ENCODE data around the gene ZNF688. TPM values are rescaled to one million over a fixed set of nuclear protein-coding genes. Genes with fewer than 3 reads are reported as not detected.
"Not testable (repeated sequence)": the region's sequence is repeated elsewhere in the genome, so short reads cannot be mapped to it uniquely, and the experiment has no call there.

Gene ZNF688
- total RNA-seq, 1 donor from 2014 or later = 4.5 TPM

GRCh38 chr16:30603945-30604315, 32.4 kb upstream of the ZNF688 start:
- Histone ChIP-seq H3K27me3 (ENCODE audit: control insufficient read depth, insufficient read depth, low read length) (no peaks in the 10 kb centered on the region), H3K4me3 (ENCODE audit: low read depth, low read length) (no peak overlapping the region), H3K36me3 (ENCODE audit: control insufficient read depth, insufficient read depth, low read length) (peaks cover 8% of the 10 kb centered on the region)
- DNase-seq (ENCODE audit: low read depth) = no peak
- no peak for TF ChIP-seq CTCF (IDR thresholded peaks at IDR 0.05; ENCODE audit: insufficient read depth, low read length, severe bottlenecking)
- no peak for FAIRE-seq

- Histone ChIP-seq H3K4me3 (ENCODE audit: low read depth, low read length) (no peak overlapping the region), H3K36me3 (ENCODE audit: control insufficient read depth, insufficient read depth, low read length) (peaks cover 5% of the 10 kb centered on the region), H3K27me3 (ENCODE audit: control insufficient read depth, insufficient read depth, low read length) (no peaks in the 10 kb centered on the region)
- TF ChIP-seq CTCF (IDR thresholded peaks at IDR 0.05; ENCODE audit: insufficient read depth, low read length, severe bottlenecking) = no peak
- FAIRE-seq (no peak), DNase-seq (ENCODE audit: low read depth) (peak; percentile 29)
These were observed 31.2 kb upstream of the ZNF688 start for GRCh38 chr16:30602616-30603277.

- H3K4me3 ChIP-seq (ENCODE audit: low read depth, low read length) = no peak overlapping the region
- FAIRE-seq = no peak
- peaks cover 5% of the 10 kb centered on the region for H3K36me3 ChIP-seq (ENCODE audit: control insufficient read depth, insufficient read depth, low read length)
- no peaks in the 10 kb centered on the region for H3K27me3 ChIP-seq (ENCODE audit: control insufficient read depth, insufficient read depth, low read length)
- DNase-seq (ENCODE audit: low read depth) = no peak
- TF ChIP-seq CTCF (IDR thresholded peaks at IDR 0.05; ENCODE audit: insufficient read depth, low read length, severe bottlenecking) = no peak
These were observed 30.5 kb upstream of the ZNF688 start for GRCh38 chr16:30601966-30602365.

- FAIRE-seq (no peak), DNase-seq (ENCODE audit: low read depth) (no peak)
- Histone ChIP-seq H3K36me3 (ENCODE audit: control insufficient read depth, insufficient read depth, low read length) (peaks cover 5% of the 10 kb centered on the region), H3K27me3 (ENCODE audit: control insufficient read depth, insufficient read depth, low read length) (no peaks in the 10 kb centered on the region), H3K4me3 (ENCODE audit: low read depth, low read length) (no peak overlapping the region)
- TF ChIP-seq CTCF (IDR thresholded peaks at IDR 0.05; ENCODE audit: insufficient read depth, low read length, severe bottlenecking) = no peak
These were observed 29.4 kb upstream of the ZNF688 start for GRCh38 chr16:30600929-30601328.

- peak; percentile 57 for DNase-seq (ENCODE audit: low read depth)
- no peak for TF ChIP-seq CTCF (IDR thresholded peaks at IDR 0.05; ENCODE audit: insufficient read depth, low read length, severe bottlenecking)
- Histone ChIP-seq H3K27me3 (ENCODE audit: control insufficient read depth, insufficient read depth, low read length) (no peaks in the 10 kb centered on the region), H3K36me3 (ENCODE audit: control insufficient read depth, insufficient read depth, low read length) (peaks cover 5% of the 10 kb centered on the region), H3K4me3 (ENCODE audit: low read depth, low read length) (no peak overlapping the region)
- FAIRE-seq = no peak
These were observed 28.7 kb upstream of the ZNF688 start for GRCh38 chr16:30600215-30600614.

GRCh38 chr16:30592871-30593270, 21.4 kb upstream of the ZNF688 start:
- DNase-seq (ENCODE audit: low read depth) (no peak), FAIRE-seq (no peak)
- Histone ChIP-seq H3K36me3 (ENCODE audit: control insufficient read depth, insufficient read depth, low read length) (no peaks in the 10 kb centered on the region), H3K4me3 (ENCODE audit: low read depth, low read length) (no peak overlapping the region), H3K27me3 (ENCODE audit: control insufficient read depth, insufficient read depth, low read length) (no peaks in the 10 kb centered on the region)
- no peak for TF ChIP-seq CTCF (IDR thresholded peaks at IDR 0.05; ENCODE audit: insufficient read depth, low read length, severe bottlenecking)

- FAIRE-seq; DNase-seq (ENCODE audit: low read depth); H3K27me3 ChIP-seq (ENCODE audit: control insufficient read depth, insufficient read depth, low read length); H3K4me3 ChIP-seq (ENCODE audit: low read depth, low read length); H3K36me3 ChIP-seq (ENCODE audit: control insufficient read depth, insufficient read depth, low read length): not testable (repeated sequence)
These were observed 19.4 kb upstream of the ZNF688 start for GRCh38 chr16:30590869-30591268.

GRCh38 chr16:30589582-30589981, 18.1 kb upstream of the ZNF688 start:
- not testable (repeated sequence) for H3K4me3 ChIP-seq (ENCODE audit: low read depth, low read length); H3K36me3 ChIP-seq (ENCODE audit: control insufficient read depth, insufficient read depth, low read length); FAIRE-seq; DNase-seq (ENCODE audit: low read depth); H3K27me3 ChIP-seq (ENCODE audit: control insufficient read depth, insufficient read depth, low read length)

Data from bronchial epithelial cell (primary cell).